GM18498 (cell line): ENCODE data around the gene NTM.

ENCODE experiments used
- ATAC-seq: cut with Tn5 transposase; IDR thresholded peaks from one replicate; pipeline ENCODE4 v1.9.1; 2021; ENCODE audit warnings: mild to moderate bottlenecking, moderate library complexity; ENCODE audit not compliant: unreplicated experiment

The NTM gene

DNA sequence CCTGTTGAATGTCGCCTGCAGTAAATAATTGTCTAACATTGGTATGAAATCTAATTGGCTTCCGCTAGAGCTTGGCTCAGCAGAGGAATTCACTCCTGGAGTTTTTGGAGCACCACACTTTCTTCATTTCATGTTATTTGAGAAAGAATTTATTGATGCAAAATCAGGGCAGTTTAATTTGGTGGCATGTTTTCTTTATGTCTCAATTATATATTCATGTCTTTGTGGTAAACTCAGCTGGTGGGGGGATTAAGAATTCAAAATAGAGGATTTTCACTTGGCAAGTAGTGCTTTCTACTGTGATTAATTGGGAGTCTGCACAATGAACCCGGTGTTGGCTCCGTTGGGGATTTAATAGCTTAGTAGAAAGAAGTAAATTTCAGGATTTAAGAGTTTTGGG, 784.4 kb downstream of the NTM start:
- ATAC-seq = no peak

DNA sequence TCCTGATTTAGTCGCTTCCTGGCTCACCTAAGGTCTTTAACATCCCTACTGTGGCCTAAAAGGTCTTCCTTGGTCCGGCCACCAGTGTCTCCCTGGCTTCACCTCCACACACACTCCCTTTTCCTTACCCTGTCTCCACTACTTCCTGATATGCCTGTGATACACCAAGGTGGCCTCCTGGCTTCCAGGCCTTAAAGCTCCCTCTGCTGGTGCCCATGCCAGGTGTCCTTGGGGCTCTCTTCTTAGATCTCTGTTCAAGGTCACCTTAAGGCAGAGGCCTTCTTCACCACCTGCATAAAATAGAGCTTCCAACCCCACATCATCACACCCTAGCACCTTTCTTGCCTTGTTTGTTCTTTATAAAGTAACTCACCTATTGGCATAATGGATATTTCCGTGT, 787.7 kb downstream of the NTM start:
- ATAC-seq = no peak

DNA sequence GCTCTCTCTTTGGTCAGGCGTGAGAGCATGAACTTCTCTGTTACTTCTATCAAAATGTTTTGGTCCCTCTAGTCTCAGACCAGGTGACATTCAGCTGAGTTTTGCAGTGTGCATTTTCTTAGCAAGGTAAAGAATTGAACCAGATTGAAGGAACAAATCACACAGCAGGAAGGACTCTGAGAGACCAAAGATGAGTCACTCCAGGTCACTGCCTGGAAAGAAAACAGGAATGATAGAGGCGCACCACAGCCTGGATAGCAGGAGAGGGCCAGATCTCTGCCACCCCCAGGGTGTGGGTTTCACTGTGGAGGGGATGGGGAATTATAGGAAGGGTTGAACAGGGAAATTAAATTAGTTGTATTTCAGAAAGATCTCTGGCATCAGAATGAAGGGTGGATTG, 788.3 kb downstream of the NTM start:
- ATAC-seq = no peak

DNA sequence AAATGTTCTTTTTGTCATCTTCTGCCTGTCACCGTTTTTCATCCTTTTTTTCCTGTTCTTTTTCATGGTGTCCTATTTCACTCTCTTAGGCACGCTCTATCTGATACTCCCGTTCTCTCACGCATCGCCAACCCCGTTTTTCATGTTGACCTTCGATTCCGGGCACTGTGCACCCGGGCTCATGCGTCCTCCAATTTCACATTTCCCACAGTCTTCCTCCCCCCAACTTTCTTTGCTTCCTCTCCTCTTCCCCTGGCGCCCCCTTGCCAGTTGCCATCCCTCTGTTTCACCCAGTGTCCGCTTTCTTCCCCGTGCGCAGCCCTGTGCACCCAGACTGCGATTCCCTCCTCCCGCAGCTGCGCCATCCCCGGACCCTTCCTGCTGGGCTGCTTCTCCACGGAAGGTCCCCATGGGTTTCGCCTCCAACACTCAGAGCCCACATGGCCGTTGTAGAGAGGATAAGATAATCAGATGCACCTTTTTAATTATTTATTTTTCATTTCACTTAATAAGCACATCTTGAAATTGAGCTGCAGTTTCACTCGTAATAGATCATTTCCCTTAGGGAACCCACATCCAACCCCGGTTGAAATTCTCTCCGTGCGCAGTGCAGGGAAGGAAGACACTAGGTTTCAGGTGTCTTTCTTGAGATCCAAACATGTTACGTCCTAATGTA, 791.1 kb downstream of the NTM start:
- no peak for ATAC-seq

DNA sequence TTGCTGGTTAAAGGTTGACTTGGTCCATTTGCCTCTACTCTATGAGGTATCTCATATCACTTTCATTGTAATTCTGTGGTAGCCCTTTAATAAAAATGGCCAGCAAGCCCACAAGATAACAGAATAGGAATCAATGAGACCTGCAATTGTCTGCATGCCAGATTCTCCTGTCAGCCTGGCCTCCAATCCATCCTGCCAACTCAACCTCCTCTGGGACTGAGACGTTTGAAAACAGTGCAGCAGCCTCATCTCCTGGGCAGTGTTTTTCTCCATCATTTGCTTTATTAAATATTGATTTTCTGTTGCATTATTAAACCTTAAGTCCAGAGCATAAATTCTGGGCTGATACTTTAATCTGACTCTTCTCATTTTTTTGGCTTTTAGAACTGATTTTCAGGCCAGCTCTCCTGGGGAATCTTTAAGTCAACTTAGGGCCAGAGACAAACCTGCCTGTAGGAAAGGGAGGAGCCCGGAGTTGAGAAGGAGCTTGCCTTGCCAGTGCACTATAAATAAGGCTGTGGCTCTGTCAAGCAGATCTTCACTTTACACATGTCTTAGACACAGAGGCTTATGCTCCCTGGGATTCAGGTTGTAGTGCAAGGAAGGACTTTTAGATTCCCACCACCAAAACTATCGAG, 798.0 kb downstream of the NTM start:
- ATAC-seq = no peak

DNA sequence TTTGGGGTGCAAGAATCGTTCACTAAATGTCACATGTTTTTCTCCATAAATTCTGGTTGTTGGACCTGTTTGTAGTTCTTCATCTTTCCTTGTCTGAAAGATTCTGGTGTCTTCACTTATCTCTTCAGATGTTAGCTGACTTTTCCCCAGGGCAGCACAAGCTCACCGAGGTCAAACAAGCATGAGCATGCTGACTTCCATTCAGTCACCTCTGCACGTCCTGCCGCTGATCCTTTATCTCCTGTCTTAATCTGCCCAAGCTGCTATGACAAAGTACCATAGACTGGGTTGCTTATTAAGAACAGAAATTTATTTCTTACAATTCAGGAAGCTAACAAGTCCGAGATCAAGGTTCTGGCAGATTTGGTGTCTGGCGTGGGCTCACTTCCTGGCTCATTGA, 800.6 kb downstream of the NTM start:
- no peak for ATAC-seq

DNA sequence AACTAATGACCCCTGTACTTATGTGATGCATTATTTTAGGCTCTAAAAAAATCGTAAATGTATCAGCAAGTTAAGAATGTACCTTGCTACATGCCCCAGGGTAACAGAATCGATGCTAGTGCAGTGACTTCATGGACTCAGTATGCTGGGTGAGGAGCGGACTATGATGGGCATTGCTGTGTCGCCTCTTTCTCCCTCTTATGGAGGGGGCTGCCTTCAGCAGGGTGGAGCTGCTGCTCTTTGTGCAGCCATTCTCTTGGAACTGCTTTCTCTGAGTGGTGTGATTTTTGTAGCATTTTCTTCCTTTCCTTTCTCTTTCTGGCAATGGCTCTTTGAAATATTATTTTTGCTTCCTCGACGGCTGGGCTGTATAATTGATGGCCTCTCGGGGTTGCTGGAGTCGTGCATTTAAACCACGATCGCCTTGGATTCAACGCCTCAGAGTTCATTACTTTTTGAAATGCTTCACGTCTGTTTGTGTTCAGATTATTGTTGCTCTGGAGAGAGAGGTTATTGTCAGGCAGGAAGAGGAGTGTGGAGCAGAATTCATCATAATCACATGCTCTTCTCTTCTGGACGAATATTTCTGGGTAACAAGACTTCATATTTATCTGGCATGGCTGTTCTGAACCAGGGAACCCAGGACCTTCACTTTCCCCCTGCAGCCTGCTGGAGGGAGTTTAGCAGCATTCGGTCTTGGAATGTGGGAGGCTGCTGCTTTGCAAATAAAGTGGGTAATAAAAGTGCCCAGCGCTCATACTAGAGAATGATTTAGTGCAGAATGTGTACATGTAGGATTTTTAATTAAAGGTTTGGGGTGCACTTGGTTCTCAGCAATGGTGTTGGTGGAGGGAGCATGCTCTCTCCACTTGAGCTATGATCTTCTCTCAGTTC, 804.2 kb downstream of the NTM start:
- ATAC-seq = no peak

DNA sequence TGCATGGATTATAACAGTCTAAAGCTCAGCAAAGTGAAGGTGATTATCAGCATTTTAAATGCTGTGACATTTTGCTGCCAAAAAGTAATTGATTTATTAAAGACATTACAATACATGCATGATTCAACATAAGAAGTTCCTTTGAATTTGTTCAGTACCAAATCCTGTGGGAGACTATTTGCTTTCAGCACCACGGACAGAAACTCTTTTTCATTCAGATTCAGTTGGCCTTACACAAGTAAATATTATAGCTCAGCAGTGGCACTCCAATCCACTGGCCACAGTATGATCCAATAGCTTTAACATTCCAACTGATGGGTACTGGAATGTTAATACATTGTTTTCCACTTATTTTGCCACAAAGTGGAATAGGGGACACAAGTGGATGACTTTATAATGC, 806.7 kb downstream of the NTM start:
- ATAC-seq = no peak

DNA sequence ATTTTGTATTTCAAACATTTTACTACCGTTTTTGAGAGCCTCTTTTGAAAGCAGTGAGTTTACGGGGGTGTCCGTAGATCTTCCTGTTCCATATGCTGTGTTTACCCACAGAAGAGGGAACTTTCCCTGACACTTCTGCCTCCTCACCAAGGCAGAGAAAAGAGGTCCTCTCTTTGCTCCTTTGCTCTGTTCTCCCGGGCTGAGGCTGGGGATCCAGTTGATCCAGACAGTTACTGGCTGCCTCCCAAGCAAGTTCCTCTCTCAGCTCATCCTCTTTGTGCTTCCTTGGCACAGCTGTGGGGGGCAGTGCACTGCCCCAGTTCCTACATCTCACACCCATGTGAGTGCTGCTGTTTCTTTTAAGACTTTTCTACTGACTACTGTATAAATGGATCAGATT, 813.7 kb downstream of the NTM start:
- ATAC-seq = no peak

DNA sequence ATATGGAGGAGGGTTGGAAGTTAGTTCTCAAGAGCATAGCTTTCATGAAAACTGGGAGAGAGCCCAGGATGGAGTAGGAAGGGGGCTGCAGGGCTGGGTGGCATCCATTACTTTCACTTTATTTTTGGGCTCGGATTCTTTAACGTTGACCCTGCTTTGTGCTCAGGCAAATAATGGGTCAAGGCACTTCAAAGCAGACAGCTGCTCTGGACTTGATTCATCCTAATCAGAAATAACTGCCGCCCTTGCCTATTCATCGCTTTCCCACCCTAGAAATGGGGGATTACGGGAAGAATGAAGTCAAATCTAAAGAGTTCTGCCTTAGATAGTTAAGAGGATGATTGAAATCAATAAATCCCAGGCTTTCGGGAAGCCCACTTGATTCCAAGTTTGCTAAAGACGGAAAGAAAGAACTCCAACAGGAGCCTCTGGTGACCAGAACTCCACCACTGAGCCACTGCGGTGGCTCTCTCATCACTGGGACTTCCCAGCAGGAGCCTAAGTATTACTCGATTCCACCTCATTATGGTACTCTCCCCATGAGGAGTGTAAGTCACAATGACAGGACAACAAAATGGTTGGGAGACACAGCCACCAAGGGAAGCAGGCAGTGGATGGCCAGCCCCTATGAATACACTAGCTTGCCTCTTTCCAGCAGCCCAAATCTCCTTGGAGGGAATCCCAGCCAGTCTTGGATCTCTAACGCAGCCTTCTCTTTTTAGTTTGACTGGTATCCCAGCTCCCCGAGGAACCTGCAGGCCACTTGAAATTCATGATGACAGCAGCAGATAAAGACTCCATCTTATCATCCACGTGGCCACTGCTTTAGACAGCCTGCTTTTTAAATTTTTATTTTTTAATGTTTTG, 815.5 kb downstream of the NTM start:
- ATAC-seq = no peak

DNA sequence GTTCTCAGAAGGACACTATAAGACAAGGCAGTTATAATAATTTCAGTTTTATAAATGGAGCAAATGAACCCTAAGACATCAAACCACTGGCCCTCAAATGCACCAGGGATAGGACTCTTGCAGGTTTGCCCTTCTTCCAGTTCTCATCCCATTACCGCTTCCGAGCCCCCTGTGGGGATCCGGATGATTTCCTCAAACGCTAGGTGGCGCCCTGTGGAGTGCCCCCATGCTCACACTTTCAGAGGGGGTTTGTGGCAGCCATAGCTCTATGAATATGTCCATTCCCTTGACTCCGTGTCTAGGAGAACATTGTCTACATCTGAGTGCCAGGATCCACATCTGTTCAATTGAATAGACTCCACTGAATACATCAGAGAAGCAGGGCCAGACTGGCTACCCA, 816.3 kb downstream of the NTM start:
- no peak for ATAC-seq

DNA sequence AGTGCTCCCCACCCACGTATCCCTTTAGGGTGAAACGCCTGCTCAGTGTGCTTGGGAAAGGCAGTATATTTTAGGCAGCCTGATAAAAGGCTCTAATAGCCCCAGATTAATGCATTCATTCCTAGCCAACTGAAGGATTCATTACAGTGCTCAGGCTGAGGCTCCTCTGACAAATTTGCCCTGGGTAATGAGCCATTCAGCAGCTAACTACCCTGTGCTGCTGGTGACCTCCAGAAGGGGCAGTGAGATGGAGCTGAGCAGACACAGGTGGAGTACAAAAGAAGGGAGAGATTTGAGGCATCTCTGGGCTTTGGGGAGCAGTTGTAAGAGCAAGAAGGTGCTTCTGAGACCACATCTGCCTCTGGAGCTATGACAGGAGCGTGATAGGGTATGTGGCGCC, 817.0 kb downstream of the NTM start:
- no peak for ATAC-seq

DNA sequence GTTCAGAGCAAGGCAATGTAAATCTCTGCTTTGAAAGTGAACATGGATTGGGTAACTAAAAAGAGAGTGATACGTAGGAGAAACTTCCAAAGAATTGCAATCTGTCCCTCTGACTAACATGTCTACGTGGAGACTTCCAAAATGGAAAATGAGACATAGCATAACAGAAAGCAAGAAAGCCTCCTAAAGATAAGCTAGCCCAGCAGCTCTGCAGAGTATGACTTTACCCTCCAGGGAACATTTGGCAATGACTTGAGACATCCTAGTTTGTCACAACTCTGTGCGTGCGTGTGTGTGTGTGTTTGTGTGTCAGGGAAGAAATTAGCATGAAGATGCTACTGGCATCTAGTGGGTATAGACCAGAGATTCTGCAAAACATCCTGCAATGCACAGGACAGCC, 817.4 kb downstream of the NTM start:
- ATAC-seq = no peak

DNA sequence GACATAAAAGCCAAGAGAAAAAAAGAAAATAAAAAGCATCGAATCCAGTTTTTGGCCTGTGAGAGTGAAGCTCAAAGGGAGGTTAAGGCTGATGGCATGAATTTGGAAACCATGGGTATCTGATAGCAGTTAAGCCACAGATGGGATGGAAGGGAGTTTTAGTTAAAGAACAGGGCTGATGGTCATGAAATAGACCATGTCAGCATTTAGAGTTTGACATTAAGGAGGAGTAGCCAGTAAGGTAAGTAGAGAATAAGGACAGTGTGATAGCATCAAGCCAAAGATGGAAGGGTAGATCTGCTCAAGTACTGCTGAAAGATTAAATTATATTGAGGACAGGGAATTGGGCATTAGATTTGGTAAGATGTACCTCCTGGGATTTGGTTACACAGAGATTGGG, 826.5 kb downstream of the NTM start:
- no peak for ATAC-seq

DNA sequence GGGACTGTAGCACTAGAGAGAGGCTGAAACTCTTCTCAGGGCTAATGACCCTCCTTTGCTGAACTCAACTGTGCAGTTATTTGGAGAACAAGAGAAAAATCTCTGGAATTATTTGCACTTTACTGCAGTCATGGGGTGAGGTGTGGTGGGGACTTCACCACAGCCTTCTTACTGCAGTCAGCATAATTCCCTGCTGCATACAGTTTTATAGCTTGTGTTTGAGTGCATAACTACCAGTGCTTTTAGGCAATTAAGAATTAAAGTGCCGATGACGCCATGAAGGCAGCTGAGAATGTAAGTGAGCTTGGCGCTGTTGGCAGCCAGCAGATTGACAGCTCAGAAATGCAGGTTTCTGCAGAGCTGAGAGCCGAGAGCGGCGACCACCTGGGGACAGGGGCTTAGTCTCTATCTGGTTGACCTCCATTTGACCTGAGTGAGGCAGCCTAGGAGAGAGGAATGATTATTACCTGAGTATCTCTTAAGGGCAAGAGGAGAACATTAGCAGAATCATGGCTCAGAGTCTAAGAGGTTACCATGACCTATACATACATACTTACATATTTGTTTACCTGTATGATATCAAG, 830.0 kb downstream of the NTM start:
- no peak for ATAC-seq

DNA sequence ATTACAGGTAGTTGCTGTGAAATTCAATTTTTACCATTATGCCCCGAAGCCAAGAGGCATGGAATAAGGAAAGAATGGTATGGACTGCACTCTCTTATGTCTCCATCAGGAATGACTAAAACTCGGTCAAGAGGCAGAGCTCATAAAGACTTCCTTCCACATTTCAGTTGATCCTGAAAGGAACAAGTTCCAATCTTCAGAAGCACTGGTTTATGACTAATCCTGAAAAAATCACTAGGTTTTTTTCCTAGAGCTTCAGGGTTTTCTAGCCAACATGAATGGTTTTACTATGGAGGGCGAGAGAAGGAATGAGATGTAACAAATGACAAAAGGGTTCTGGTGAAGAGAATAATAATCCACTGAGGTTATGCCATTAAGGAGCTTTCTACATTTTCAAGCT, 832.2 kb downstream of the NTM start:
- no peak for ATAC-seq

DNA sequence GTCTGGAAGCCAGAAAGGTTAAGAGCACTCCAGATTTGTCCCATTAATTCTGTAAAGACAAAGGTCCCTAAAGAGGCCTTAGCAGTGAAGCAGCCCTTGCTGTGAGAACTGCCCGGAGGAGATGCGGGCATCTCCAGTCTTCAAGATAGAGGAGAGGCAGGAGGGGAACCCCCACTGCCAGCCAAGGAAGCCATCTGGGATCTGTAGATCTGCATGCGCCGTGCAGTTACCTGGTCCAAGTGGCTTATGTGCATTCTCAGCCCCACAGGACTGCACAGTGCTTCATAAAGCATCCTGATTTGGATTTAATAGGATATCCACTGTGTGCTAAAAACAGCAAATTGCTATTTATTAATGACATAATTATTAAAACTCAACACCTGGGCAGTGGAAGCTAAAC, 834.6 kb downstream of the NTM start:
- no peak for ATAC-seq

DNA sequence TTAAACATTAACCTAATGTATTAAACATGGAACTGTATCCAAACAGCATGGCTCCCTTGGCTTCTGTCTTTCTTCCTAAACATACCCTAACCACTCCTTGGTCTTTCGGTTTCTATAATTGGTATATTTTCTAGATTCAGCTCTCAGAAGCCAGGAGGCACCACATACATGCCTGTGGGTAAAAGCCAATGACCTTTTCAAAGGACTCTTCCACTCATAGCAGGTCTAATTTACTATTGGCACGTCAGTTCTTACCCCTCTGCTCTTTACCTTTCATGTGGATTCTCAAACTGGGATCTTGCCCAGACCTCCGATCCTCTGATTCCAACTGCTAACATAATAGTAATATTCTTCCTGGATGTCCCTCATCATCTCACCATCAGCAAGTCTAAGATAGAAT, 835.1 kb downstream of the NTM start:
- ATAC-seq = no peak

DNA sequence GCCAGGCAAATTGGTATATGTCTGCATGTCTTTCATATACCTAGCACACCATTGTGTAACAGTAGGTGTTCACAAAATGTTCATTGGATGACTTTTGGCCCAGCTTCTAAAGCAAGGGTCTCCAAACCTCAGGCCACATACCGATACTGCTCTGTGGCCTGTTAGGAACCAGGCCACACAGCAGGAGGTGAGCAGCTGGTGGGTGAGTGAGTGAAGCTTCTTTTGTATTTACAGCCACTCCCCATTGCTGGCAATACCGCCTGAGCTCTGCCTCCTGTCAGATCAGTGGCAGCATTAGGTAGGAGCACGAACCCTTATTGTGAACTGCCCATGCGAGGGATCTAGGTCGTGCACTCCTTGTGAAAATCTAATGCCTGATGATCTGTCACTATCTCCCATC, 836.6 kb downstream of the NTM start:
- ATAC-seq = no peak

DNA sequence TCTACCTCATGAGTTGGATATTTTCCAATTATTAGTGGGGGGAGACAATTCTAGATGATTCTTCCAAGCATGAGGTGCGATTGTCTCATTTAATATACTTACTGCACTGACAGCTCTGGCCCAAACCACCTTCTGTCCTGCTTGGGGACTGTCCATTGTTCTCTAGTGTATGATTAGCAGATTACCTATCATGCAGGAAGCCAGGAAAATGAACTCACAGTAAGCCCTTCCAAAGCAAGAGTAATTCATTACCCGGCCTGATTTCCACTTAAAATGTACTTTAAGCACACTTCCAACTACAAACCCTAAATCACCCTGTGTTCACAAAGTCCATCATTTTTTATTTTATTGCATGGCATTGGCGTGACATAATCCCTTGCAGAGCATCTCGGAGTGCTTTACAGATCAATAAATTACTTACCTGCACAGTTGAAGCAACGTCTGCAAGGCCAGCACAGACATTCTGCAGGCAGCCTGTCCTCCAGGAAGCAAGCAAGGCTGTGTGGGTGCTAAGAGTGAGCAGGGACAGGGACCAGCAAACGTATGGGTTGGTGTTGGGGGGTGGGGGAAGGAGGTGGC, 838.2 kb downstream of the NTM start:
- no peak for ATAC-seq
